Measurements from ENCODE around the gene MANSC4.

The MANSC4 gene

GRCh38 chr12:27814411-27814810, 34.4 kb upstream of the MANSC4 start:
- Histone ChIP-seq H3K4me3 (ENCODE audit: low read length) (no peak overlapping the region), H3K36me3 (ENCODE audit: control insufficient read depth, insufficient read depth, low read length) (no peaks in the 10 kb centered on the region), H3K9ac (ENCODE audit: low read length) (no peak overlapping the region), H3K4me1 (ENCODE audit: control insufficient read depth, insufficient read depth, low read length) (no peaks in the 10 kb centered on the region), H3K27me3 (ENCODE audit: control insufficient read depth, insufficient read depth, low read length) (no peaks in the 10 kb centered on the region), H3K9me3 (ENCODE audit: control insufficient read depth, low read length) (no peaks in the 10 kb centered on the region)

- H3K4me1 ChIP-seq (ENCODE audit: control insufficient read depth, insufficient read depth, low read length) = no peaks in the 10 kb centered on the region
- no peak overlapping the region for H3K4me3 ChIP-seq (ENCODE audit: low read length)
- no peak overlapping the region for H3K9ac ChIP-seq (ENCODE audit: low read length)
- no peaks in the 10 kb centered on the region for H3K9me3 ChIP-seq (ENCODE audit: control insufficient read depth, low read length)
- H3K36me3 ChIP-seq (ENCODE audit: control insufficient read depth, insufficient read depth, low read length) = no peaks in the 10 kb centered on the region
- no peaks in the 10 kb centered on the region for H3K27me3 ChIP-seq (ENCODE audit: control insufficient read depth, insufficient read depth, low read length)
Observed at GRCh38 chr12:27812502-27812901, 32.5 kb upstream of the MANSC4 start.

- Histone ChIP-seq H3K4me1 (ENCODE audit: control insufficient read depth, insufficient read depth, low read length) (no peaks in the 10 kb centered on the region), H3K9me3 (ENCODE audit: control insufficient read depth, low read length) (no peaks in the 10 kb centered on the region), H3K4me3 (ENCODE audit: low read length) (no peak overlapping the region), H3K27me3 (ENCODE audit: control insufficient read depth, insufficient read depth, low read length) (no peaks in the 10 kb centered on the region), H3K9ac (ENCODE audit: low read length) (no peak overlapping the region), H3K36me3 (ENCODE audit: control insufficient read depth, insufficient read depth, low read length) (no peaks in the 10 kb centered on the region)
Observed at GRCh38 chr12:27810756-27811155, 30.7 kb upstream of the MANSC4 start.

GRCh38 chr12:27808841-27809240, 28.8 kb upstream of the MANSC4 start:
- no peak overlapping the region for H3K9ac ChIP-seq (ENCODE audit: low read length)
- no peaks in the 10 kb centered on the region for H3K36me3 ChIP-seq (ENCODE audit: control insufficient read depth, insufficient read depth, low read length)
- no peak overlapping the region for H3K4me3 ChIP-seq (ENCODE audit: low read length)
- H3K4me1 ChIP-seq (ENCODE audit: control insufficient read depth, insufficient read depth, low read length) = no peaks in the 10 kb centered on the region
- no peaks in the 10 kb centered on the region for H3K27me3 ChIP-seq (ENCODE audit: control insufficient read depth, insufficient read depth, low read length)
- no peaks in the 10 kb centered on the region for H3K9me3 ChIP-seq (ENCODE audit: control insufficient read depth, low read length)

GRCh38 chr12:27807063-27807703, 27.1 kb upstream of the MANSC4 start:
- Histone ChIP-seq H3K4me3 (ENCODE audit: low read length) (no peak overlapping the region), H3K36me3 (ENCODE audit: control insufficient read depth, insufficient read depth, low read length) (no peaks in the 10 kb centered on the region)

GRCh38 chr12:27806259-27806658, 26.2 kb upstream of the MANSC4 start:
- no peaks in the 10 kb centered on the region for H3K27me3 ChIP-seq (ENCODE audit: control insufficient read depth, insufficient read depth, low read length)

More at GRCh38 chr12:27807063-27807703, 27.1 kb upstream of the MANSC4 start:
- Histone ChIP-seq H3K9ac (ENCODE audit: low read length) (no peak overlapping the region), H3K4me1 (ENCODE audit: control insufficient read depth, insufficient read depth, low read length) (no peaks in the 10 kb centered on the region), H3K27me3 (ENCODE audit: control insufficient read depth, insufficient read depth, low read length) (no peaks in the 10 kb centered on the region), H3K9me3 (ENCODE audit: control insufficient read depth, low read length) (no peaks in the 10 kb centered on the region)

GRCh38 chr12:27805238-27805637, 25.2 kb upstream of the MANSC4 start:
- H3K27me3 ChIP-seq (ENCODE audit: control insufficient read depth, insufficient read depth, low read length) = no peaks in the 10 kb centered on the region
- no peaks in the 10 kb centered on the region for H3K4me1 ChIP-seq (ENCODE audit: control insufficient read depth, insufficient read depth, low read length)
- H3K36me3 ChIP-seq (ENCODE audit: control insufficient read depth, insufficient read depth, low read length) = no peaks in the 10 kb centered on the region
- H3K9ac ChIP-seq (ENCODE audit: low read length) = no peak overlapping the region
- H3K9me3 ChIP-seq (ENCODE audit: control insufficient read depth, low read length) = no peaks in the 10 kb centered on the region
- no peak overlapping the region for H3K4me3 ChIP-seq (ENCODE audit: low read length)

More at GRCh38 chr12:27806259-27806658, 26.2 kb upstream of the MANSC4 start:
- Histone ChIP-seq H3K9me3 (ENCODE audit: control insufficient read depth, low read length) (no peaks in the 10 kb centered on the region), H3K4me3 (ENCODE audit: low read length) (no peak overlapping the region), H3K36me3 (ENCODE audit: control insufficient read depth, insufficient read depth, low read length) (no peaks in the 10 kb centered on the region), H3K9ac (ENCODE audit: low read length) (no peak overlapping the region), H3K4me1 (ENCODE audit: control insufficient read depth, insufficient read depth, low read length) (no peaks in the 10 kb centered on the region)

GRCh38 chr12:27802936-27803335, 22.9 kb upstream of the MANSC4 start:
- Histone ChIP-seq H3K4me1 (ENCODE audit: control insufficient read depth, insufficient read depth, low read length) (no peaks in the 10 kb centered on the region), H3K9ac (ENCODE audit: low read length) (no peak overlapping the region), H3K36me3 (ENCODE audit: control insufficient read depth, insufficient read depth, low read length) (no peaks in the 10 kb centered on the region), H3K27me3 (ENCODE audit: control insufficient read depth, insufficient read depth, low read length) (no peaks in the 10 kb centered on the region), H3K4me3 (ENCODE audit: low read length) (no peak overlapping the region), H3K9me3 (ENCODE audit: control insufficient read depth, low read length) (no peaks in the 10 kb centered on the region)

GRCh38 chr12:27802511-27802910, 22.5 kb upstream of the MANSC4 start:
- no peaks in the 10 kb centered on the region for H3K9me3 ChIP-seq (ENCODE audit: control insufficient read depth, low read length)
- no peaks in the 10 kb centered on the region for H3K36me3 ChIP-seq (ENCODE audit: control insufficient read depth, insufficient read depth, low read length)
- H3K9ac ChIP-seq (ENCODE audit: low read length) = no peak overlapping the region
- no peaks in the 10 kb centered on the region for H3K4me1 ChIP-seq (ENCODE audit: control insufficient read depth, insufficient read depth, low read length)
- no peak overlapping the region for H3K4me3 ChIP-seq (ENCODE audit: low read length)
- H3K27me3 ChIP-seq (ENCODE audit: control insufficient read depth, insufficient read depth, low read length) = no peaks in the 10 kb centered on the region

GRCh38 chr12:27801630-27802029, 21.6 kb upstream of the MANSC4 start:
- no peak overlapping the region for H3K9ac ChIP-seq (ENCODE audit: low read length)

GRCh38 chr12:27800819-27801218, 20.8 kb upstream of the MANSC4 start:
- Histone ChIP-seq H3K9ac (ENCODE audit: low read length) (no peak overlapping the region), H3K36me3 (ENCODE audit: control insufficient read depth, insufficient read depth, low read length) (no peaks in the 10 kb centered on the region), H3K4me1 (ENCODE audit: control insufficient read depth, insufficient read depth, low read length) (no peaks in the 10 kb centered on the region), H3K27me3 (ENCODE audit: control insufficient read depth, insufficient read depth, low read length) (no peaks in the 10 kb centered on the region), H3K4me3 (ENCODE audit: low read length) (no peak overlapping the region), H3K9me3 (ENCODE audit: control insufficient read depth, low read length) (no peaks in the 10 kb centered on the region)

More at GRCh38 chr12:27801630-27802029, 21.6 kb upstream of the MANSC4 start:
- no peaks in the 10 kb centered on the region for H3K27me3 ChIP-seq (ENCODE audit: control insufficient read depth, insufficient read depth, low read length)
- no peaks in the 10 kb centered on the region for H3K36me3 ChIP-seq (ENCODE audit: control insufficient read depth, insufficient read depth, low read length)
- H3K4me1 ChIP-seq (ENCODE audit: control insufficient read depth, insufficient read depth, low read length) = no peaks in the 10 kb centered on the region
- H3K4me3 ChIP-seq (ENCODE audit: low read length) = no peak overlapping the region
- no peaks in the 10 kb centered on the region for H3K9me3 ChIP-seq (ENCODE audit: control insufficient read depth, low read length)

GRCh38 chr12:27797301-27798025, 17.4 kb upstream of the MANSC4 start:
- H3K9ac ChIP-seq (ENCODE audit: low read length) = no peak overlapping the region
- no peaks in the 10 kb centered on the region for H3K4me1 ChIP-seq (ENCODE audit: control insufficient read depth, insufficient read depth, low read length)
- no peaks in the 10 kb centered on the region for H3K36me3 ChIP-seq (ENCODE audit: control insufficient read depth, insufficient read depth, low read length)
- no peak overlapping the region for H3K4me3 ChIP-seq (ENCODE audit: low read length)
- H3K27me3 ChIP-seq (ENCODE audit: control insufficient read depth, insufficient read depth, low read length) = no peaks in the 10 kb centered on the region
- H3K9me3 ChIP-seq (ENCODE audit: control insufficient read depth, low read length) = no peaks in the 10 kb centered on the region
